ENCODE data around the gene EVC2.

EVC2 gene

DNA sequence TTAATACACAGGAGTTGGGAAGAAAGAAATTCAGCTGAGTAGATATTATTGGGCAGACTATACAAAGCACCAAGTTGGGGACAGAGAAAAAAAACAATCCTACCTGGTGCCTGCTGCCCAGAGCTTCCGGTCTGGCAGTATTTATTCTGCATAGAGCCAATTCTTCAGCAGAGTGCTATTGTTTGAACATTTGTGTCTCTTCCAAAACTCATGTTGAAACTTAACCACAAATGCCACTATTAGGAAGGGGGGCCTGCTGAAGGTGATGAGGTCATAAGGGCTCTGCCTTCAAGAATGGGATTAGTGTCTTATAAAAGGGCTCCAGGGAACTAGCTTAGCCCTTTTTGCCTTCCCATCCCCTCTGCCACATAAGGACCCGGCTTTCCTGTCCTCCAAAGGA lies 136.2 kb downstream of the EVC2 start:
- Histone ChIP-seq H3K9me3 (no peaks in the 10 kb centered on the region), H3K4me3 (ENCODE audit: low read depth, low read length) (no peak overlapping the region), H3K4me1 (no peaks in the 10 kb centered on the region), H3K27me3 (no peaks in the 10 kb centered on the region; the same call in 1 of the 2 replicates), H3K36me3 (no peaks in the 10 kb centered on the region)
- TF ChIP-seq, protein P1, sequence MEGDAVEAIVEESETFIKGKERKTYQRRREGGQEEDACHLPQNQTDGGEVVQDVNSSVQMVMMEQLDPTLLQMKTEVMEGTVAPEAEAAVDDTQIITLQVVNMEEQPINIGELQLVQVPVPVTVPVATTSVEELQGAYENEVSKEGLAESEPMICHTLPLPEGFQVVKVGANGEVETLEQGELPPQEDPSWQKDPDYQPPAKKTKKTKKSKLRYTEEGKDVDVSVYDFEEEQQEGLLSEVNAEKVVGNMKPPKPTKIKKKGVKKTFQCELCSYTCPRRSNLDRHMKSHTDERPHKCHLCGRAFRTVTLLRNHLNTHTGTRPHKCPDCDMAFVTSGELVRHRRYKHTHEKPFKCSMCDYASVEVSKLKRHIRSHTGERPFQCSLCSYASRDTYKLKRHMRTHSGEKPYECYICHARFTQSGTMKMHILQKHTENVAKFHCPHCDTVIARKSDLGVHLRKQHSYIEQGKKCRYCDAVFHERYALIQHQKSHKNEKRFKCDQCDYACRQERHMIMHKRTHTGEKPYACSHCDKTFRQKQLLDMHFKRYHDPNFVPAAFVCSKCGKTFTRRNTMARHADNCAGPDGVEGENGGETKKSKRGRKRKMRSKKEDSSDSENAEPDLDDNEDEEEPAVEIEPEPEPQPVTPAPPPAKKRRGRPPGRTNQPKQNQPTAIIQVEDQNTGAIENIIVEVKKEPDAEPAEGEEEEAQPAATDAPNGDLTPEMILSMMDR (IDR thresholded peaks at IDR 0.05; ENCODE audit: low read depth, low read length) = no peak
- no peak for DNase-seq

DNA sequence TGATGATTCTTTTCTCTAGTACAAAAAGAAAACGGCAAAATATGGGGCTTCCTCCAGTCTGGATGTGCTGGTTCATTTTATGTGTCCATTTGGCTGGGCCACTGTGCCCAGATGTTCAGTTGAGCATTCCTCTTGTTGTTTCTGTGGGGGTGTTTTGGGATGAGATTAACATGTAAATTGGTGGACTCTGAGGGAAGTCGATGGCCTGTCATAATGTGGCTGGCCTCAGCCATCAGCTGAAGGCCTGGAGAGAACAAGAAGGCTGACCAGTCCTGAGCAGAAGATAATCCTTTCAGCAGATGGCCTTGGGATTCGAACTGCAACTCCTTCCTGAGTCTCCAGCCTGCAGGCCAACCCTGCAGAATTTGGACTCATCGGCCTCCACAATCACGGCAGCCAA lies 136.7 kb downstream of the EVC2 start:
- H3K27me3 ChIP-seq = no peaks in the 10 kb centered on the region; the same call in 1 of the 2 replicates
- H3K4me1 ChIP-seq = no peaks in the 10 kb centered on the region
- H3K4me3 ChIP-seq (ENCODE audit: low read depth, low read length) = no peak overlapping the region
- H3K36me3 ChIP-seq = no peaks in the 10 kb centered on the region
- no peak for DNase-seq
- H3K9me3 ChIP-seq = no peaks in the 10 kb centered on the region
- TF ChIP-seq, protein P1 (IDR thresholded peaks at IDR 0.05; ENCODE audit: low read depth, low read length) = no peak

DNA sequence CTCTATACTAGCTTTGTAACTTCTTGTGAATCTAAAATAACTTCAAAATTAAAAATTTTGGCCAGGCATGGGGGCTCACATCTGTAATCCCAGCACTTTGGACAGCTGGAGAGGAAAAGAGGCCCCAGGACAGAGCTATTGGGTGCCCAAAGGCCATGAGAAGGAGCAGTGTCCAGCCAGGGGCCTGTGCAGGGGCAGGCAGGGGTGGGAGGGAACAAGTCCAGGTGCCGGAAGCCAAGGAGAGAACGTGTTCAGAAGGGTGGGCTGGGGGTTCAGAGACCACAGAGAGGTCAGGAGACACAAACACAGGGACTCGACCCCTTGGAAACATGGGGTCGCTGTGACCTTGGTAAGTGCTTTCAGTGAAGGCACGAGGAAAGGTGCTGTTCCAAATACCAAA lies 138.9 kb downstream of the EVC2 start:
- Histone ChIP-seq H3K4me1 (no peaks in the 10 kb centered on the region), H3K9me3 (no peaks in the 10 kb centered on the region), H3K27me3 (no peaks in the 10 kb centered on the region; the same call in 1 of the 2 replicates), H3K4me3 (ENCODE audit: low read depth, low read length) (no peak overlapping the region), H3K36me3 (no peaks in the 10 kb centered on the region)
- no peak for DNase-seq
- TF ChIP-seq, protein P1 (IDR thresholded peaks at IDR 0.05; ENCODE audit: low read depth, low read length) = no peak

DNA sequence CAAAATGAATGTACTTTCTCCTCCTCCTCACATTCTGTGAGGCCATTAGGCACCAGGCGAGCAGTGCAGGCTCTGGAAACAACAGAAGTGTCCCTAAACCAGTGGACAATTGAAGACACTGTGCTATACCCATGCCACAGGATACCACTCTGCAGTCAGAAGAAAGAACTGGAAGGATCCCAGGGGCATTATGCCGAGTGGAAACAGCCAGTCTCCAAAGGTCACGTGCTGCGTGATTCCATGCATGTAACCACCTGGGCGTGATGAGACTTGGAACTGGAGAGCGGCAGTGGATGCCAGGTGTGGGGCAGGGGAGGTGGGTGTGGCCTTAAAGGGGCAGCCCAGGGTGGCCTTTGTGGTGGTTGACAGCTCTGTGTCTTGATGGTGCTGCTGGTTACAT lies 139.4 kb downstream of the EVC2 start:
- Histone ChIP-seq H3K9me3 (no peaks in the 10 kb centered on the region), H3K36me3 (no peaks in the 10 kb centered on the region), H3K4me1 (no peaks in the 10 kb centered on the region), H3K27me3 (no peaks in the 10 kb centered on the region; the same call in 1 of the 2 replicates), H3K4me3 (ENCODE audit: low read depth, low read length) (no peak overlapping the region)
- TF ChIP-seq, protein P1 (IDR thresholded peaks at IDR 0.05; ENCODE audit: low read depth, low read length) = no peak
- no peak for DNase-seq

DNA sequence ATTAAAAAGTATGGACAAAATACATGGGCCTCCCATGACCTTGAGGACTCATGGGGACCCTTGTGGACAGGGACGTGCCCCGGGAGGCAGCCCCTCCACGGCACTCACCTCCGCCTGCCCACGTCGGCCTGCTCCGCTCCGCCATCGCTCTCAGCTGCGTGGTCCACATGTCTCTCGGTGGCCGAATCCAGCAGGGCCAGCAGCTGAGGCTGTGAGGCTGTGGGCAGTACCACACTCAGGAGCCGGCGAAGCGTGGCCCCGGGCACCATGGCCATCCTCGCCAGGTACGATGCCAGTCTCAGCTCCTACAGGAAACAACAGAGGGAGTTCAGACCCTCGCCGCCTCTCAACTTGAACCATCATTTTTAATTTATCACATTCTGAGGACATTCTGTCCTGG lies 140.0 kb downstream of the EVC2 start:
- TF ChIP-seq, protein P1 (IDR thresholded peaks at IDR 0.05; ENCODE audit: low read depth, low read length) = no peak
- H3K36me3 ChIP-seq = no peaks in the 10 kb centered on the region

DNA sequence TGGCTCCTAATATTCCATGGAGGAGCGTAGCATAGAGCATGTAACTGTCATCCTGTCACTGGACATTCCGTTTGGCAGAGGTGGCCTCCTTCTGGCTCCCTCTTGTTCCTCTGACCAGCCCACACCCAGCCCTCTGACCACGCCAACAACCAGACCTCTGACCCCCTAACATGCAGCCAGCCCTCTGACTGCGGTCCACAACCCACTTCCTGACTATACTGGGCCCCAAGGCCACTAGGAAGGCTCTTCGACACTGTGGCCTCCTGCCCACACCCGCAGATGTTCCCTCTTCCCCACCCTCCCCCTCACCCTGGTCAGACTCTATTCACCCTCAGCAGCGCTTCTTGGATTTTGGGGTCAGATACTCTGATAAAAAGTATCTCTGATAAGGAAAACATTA lies 141.4 kb downstream of the EVC2 start:
- Histone ChIP-seq H3K27me3 (no peaks in the 10 kb centered on the region; the same call in 1 of the 2 replicates), H3K4me3 (ENCODE audit: low read depth, low read length) (no peak overlapping the region), H3K9me3 (no peaks in the 10 kb centered on the region), H3K4me1 (no peaks in the 10 kb centered on the region), H3K36me3 (no peaks in the 10 kb centered on the region)
- DNase-seq = no peak
- TF ChIP-seq, protein P1 (IDR thresholded peaks at IDR 0.05; ENCODE audit: low read depth, low read length) = no peak

More for the DNA sequence above, 140.0 kb downstream of the EVC2 start:
- H3K4me1 ChIP-seq = no peaks in the 10 kb centered on the region
- no peak overlapping the region for H3K4me3 ChIP-seq (ENCODE audit: low read depth, low read length)
- no peak for DNase-seq
- H3K9me3 ChIP-seq = no peaks in the 10 kb centered on the region
- H3K27me3 ChIP-seq = no peaks in the 10 kb centered on the region; the same call in 1 of the 2 replicates
